A549 (cell line): ENCODE results near the gene MAP7D1.

Source experiments
- BCL3 ChIP-seq: fragments of >200 bp; sonication (Bioruptor Twin); formaldehyde crosslinking; IDR thresholded peaks from 3 replicates; pipeline ENCODE4 v1.6.1; 2016
- BHLHE40 ChIP-seq: IDR thresholded peaks from 2 replicates; pipeline ENCODE4 v1.6.1; 2012; ENCODE audit warnings: low read depth, low read length, inconsistent platforms
- CHD4 ChIP-seq: fragments of 200-600 bp; sonication (generic); IDR thresholded peaks from 2 replicates; pipeline ENCODE4 v1.6.1; 2016; ENCODE audit warnings: antibody characterized with exemption, mild to moderate bottlenecking, borderline replicate concordance
- CTCF ChIP-seq: fragments of >200 bp; sonication (Bioruptor Twin); formaldehyde crosslinking; IDR thresholded peaks from 3 replicates; pipeline ENCODE4 v1.5.1; 2016
- EP300 ChIP-seq, 2 experiments: fragments of >200 bp; sonication (Bioruptor Twin); formaldehyde crosslinking; IDR thresholded peaks; 2 replicates in 1 of 2; 3 replicates in 1 of 2; pipeline ENCODE4 v1.6.1; 2016 to 2017
- ESRRA ChIP-seq: fragments of 150-350 bp; IDR thresholded peaks from 2 replicates; pipeline ENCODE4 v1.6.1; 2014; ENCODE audit warnings: mild to moderate bottlenecking, low read length, borderline replicate concordance
- HEYL ChIP-seq: fragments of 250-450 bp; sonication (Bioruptor Pico); IDR thresholded peaks from 2 replicates; pipeline ENCODE4 v1.8.0; 2021; ENCODE audit warnings: mild to moderate bottlenecking, moderate library complexity
- HMGXB4 ChIP-seq: fragments of 250-450 bp; sonication (Bioruptor Pico); IDR thresholded peaks from 2 replicates; pipeline ENCODE4 v1.5.0; 2021; ENCODE audit warnings: mild to moderate bottlenecking, moderate library complexity, borderline replicate concordance
- KDM5A ChIP-seq: fragments of 200-600 bp; sonication (generic); IDR thresholded peaks from 2 replicates; pipeline ENCODE4 v1.6.1; 2016; ENCODE audit warnings: antibody characterized with exemption, mild to moderate bottlenecking
- MAZ ChIP-seq: fragments of 150-350 bp; IDR thresholded peaks from 2 replicates; pipeline ENCODE4 v1.6.1; 2014; ENCODE audit warnings: antibody characterized with exemption, low read depth, low read length, borderline replicate concordance
- POLR2A ChIP-seq: IDR thresholded peaks from 2 replicates; pipeline ENCODE4 v1.6.1; 2012; ENCODE audit warnings: mild to moderate bottlenecking, low read length
- POLR2AphosphoS2 ChIP-seq: conservative IDR thresholded peaks from 2 replicates; pipeline ENCODE4 v1.6.1; 2012; ENCODE audit warnings: low read length, improper control_type of control experiment, inconsistent platforms
- RAD21 ChIP-seq, 2 experiments: fragments of >200 bp in 1 of 2; sonication (Bioruptor Twin) in 1 of 2; formaldehyde crosslinking in 1 of 2; IDR thresholded peaks in 1 of 2; conservative IDR thresholded peaks in 1 of 2; 2 replicates in 1 of 2; 3 replicates in 1 of 2; pipeline ENCODE4 v1.6.1; 2012 to 2018; ENCODE audit warnings: inconsistent platforms in 1 of 2

- no peak for TF ChIP-seq CTCF
- no peak for TF ChIP-seq CHD4
- TF ChIP-seq POLR2A, result no peak
- TF ChIP-seq KDM5A, result no peak
- no peak for TF ChIP-seq RAD21 (conservative IDR thresholded peaks at IDR 0.05 in 1 of 2, IDR thresholded peaks at IDR 0.05 in 1 of 2)
- no peak for TF ChIP-seq POLR2AphosphoS2
- TF ChIP-seq ESRRA, result no peak
- no peak for TF ChIP-seq MAZ
- no peak for TF ChIP-seq HMGXB4 (CRISPR knock-in tag)
- no peak for TF ChIP-seq BCL3
- no peak for TF ChIP-seq EP300 (IDR thresholded peaks at IDR 0.05)
- TF ChIP-seq HEYL (CRISPR knock-in tag), result no peak
- no peak for TF ChIP-seq BHLHE40
These were observed 43.1 kb upstream of the MAP7D1 start for GRCh38 chr1:36112823-36113222.
